ENCODE results near the gene FLNC.

- TF ChIP-seq, protein P1, sequence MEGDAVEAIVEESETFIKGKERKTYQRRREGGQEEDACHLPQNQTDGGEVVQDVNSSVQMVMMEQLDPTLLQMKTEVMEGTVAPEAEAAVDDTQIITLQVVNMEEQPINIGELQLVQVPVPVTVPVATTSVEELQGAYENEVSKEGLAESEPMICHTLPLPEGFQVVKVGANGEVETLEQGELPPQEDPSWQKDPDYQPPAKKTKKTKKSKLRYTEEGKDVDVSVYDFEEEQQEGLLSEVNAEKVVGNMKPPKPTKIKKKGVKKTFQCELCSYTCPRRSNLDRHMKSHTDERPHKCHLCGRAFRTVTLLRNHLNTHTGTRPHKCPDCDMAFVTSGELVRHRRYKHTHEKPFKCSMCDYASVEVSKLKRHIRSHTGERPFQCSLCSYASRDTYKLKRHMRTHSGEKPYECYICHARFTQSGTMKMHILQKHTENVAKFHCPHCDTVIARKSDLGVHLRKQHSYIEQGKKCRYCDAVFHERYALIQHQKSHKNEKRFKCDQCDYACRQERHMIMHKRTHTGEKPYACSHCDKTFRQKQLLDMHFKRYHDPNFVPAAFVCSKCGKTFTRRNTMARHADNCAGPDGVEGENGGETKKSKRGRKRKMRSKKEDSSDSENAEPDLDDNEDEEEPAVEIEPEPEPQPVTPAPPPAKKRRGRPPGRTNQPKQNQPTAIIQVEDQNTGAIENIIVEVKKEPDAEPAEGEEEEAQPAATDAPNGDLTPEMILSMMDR (IDR thresholded peaks at IDR 0.05) = no peak
- TF ChIP-seq POLR2A (IDR thresholded peaks at IDR 0.05) = no peak
These were observed 36.0 kb downstream of the FLNC start for GRCh38 chr7:128865996-128866877.

All from uterus (tissue), 2 donors.